OCI-LY7 (cell line): ENCODE measurements around the gene ACOXL.

Experiments
- EZH2phosphoT487 ChIP-seq: fragments of 200-600 bp; sonication (generic); IDR thresholded peaks from 2 replicates; pipeline ENCODE4 v1.6.1; 2018; ENCODE audit warnings: low read depth, borderline replicate concordance, mild to moderate bottlenecking, mixed run types, antibody characterized with exemption, low read length, moderate library complexity, mixed read lengths
- TF ChIP-seq, protein P1 (sequence below): fragments of 200-600 bp; sonication (generic); conservative IDR thresholded peaks from 2 replicates; pipeline ENCODE4 v1.5.1; 2014; ENCODE audit warnings: mild to moderate bottlenecking, antibody characterized with exemption, low read length, moderate library complexity, mixed read lengths

GRCh38 chr2:110970201-110970600 lies 237.8 kb downstream of the ACOXL start:
- TF ChIP-seq, protein P1, sequence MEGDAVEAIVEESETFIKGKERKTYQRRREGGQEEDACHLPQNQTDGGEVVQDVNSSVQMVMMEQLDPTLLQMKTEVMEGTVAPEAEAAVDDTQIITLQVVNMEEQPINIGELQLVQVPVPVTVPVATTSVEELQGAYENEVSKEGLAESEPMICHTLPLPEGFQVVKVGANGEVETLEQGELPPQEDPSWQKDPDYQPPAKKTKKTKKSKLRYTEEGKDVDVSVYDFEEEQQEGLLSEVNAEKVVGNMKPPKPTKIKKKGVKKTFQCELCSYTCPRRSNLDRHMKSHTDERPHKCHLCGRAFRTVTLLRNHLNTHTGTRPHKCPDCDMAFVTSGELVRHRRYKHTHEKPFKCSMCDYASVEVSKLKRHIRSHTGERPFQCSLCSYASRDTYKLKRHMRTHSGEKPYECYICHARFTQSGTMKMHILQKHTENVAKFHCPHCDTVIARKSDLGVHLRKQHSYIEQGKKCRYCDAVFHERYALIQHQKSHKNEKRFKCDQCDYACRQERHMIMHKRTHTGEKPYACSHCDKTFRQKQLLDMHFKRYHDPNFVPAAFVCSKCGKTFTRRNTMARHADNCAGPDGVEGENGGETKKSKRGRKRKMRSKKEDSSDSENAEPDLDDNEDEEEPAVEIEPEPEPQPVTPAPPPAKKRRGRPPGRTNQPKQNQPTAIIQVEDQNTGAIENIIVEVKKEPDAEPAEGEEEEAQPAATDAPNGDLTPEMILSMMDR = no peak
- TF ChIP-seq EZH2phosphoT487 = no peak
